ENCODE data around the gene APC. TPM values are rescaled to one million over a fixed set of nuclear protein-coding genes. Genes with fewer than 3 reads are reported as not detected.

APC gene
- total and polyA plus RNA-seq, 4 donors: 4.8 to 36.2 (median 24.4) TPM

DNA sequence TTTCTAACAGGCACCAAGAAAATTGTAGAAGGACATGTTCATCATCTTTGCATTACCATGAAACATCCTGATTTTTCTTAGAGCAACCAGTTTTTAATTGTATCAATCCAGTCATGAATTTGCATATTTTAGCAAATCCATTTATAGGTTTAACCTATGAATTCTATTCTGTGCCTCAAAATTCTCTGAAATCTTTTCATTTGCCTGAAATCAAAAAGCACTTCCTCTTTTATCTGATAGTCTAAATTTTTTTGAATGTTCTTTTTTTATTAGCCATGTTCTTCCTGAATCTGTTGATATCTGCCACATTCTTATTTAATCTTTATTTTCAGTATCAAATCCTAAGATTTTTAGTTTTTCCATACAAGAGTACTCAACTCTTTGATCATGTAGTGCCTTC lies 86.5 kb downstream of the APC start:
- no peak for DNase-seq (ENCODE audit: low spot score)
- H3K9ac ChIP-seq (ENCODE audit: low read depth in 1 of 2, low read length in 2 of 2): no peak overlapping the region
- H3K27ac ChIP-seq (ENCODE audit: low read depth in 1 of 2, low read length in 2 of 2): no peak overlapping the region
- no peaks in the 10 kb centered on the region for H3K9me3 ChIP-seq (ENCODE audit: control insufficient read depth in 4 of 4, low read length in 3 of 4)
- no peaks in the 10 kb centered on the region for H3K4me1 ChIP-seq (ENCODE audit: control insufficient read depth in 4 of 4, insufficient read depth in 4 of 4, low read length in 3 of 4)
- H3K36me3 ChIP-seq (ENCODE audit: control insufficient read depth in 4 of 4, insufficient read depth in 3 of 4, low read depth in 1 of 4, low read length in 3 of 4): peaks cover 0 to 25% (median 16%) of the 10 kb centered on the region in 4 donors
- H3K27me3 ChIP-seq (ENCODE audit: control insufficient read depth in 4 of 4, insufficient read depth in 4 of 4, low read length in 3 of 4): no peaks in the 10 kb centered on the region
- TF ChIP-seq ATF3 (IDR thresholded peaks at IDR 0.05) (no peak), REST (IDR thresholded peaks at IDR 0.05) (no peak), TAF1 (conservative IDR thresholded peaks at IDR 0.05) (no peak), FOXA2 (IDR thresholded peaks at IDR 0.05) (no peak), YY1 (IDR thresholded peaks at IDR 0.05) (no peak), HNF4A (conservative IDR thresholded peaks at IDR 0.05) (no peak), SP1 (IDR thresholded peaks at IDR 0.05) (no peak), EGR1 (IDR thresholded peaks at IDR 0.05; ENCODE audit: low read depth in 2 of 2) (no peak), JUND (IDR thresholded peaks at IDR 0.05) (no peak), RAD21 (IDR thresholded peaks at IDR 0.05) (no peak), CTCF (IDR thresholded peaks at IDR 0.05; ENCODE audit: low read depth, low read length, missing input control) (no peak), RXRA (IDR thresholded peaks at IDR 0.05) (no peak), MAX (IDR thresholded peaks at IDR 0.05) (no peak), ZBTB33 (IDR thresholded peaks at IDR 0.05) (no peak), HNF4G (IDR thresholded peaks at IDR 0.05) (no peak), NR2F2 (IDR thresholded peaks at IDR 0.05) (no peak), GABPA (IDR thresholded peaks at IDR 0.05 in 1 of 2, conservative IDR thresholded peaks at IDR 0.05 in 1 of 2) (no peak)
- H3K4me3 ChIP-seq (ENCODE audit: low read depth in 1 of 3, low read length in 3 of 3): no peak overlapping the region

- peaks cover 7 to 19% (median 12%) of the 10 kb centered on the region in 4 donors for H3K36me3 ChIP-seq (ENCODE audit: control insufficient read depth in 4 of 4, insufficient read depth in 3 of 4, low read depth in 1 of 4, low read length in 3 of 4)
- 96% methylated on average over 2 of the region's 2 CpGs for WGBS
- H3K9ac ChIP-seq (ENCODE audit: low read depth in 1 of 2, low read length in 2 of 2): no peak overlapping the region
- no peak for TF ChIP-seq GABPA (IDR thresholded peaks at IDR 0.05 in 1 of 2, conservative IDR thresholded peaks at IDR 0.05 in 1 of 2)
- TF ChIP-seq MAX (IDR thresholded peaks at IDR 0.05): no peak
- no peak for TF ChIP-seq HNF4A (conservative IDR thresholded peaks at IDR 0.05)
- TF ChIP-seq RAD21 (IDR thresholded peaks at IDR 0.05): no peak
- TF ChIP-seq EGR1 (IDR thresholded peaks at IDR 0.05; ENCODE audit: low read depth in 2 of 2): no peak
- TF ChIP-seq ATF3 (IDR thresholded peaks at IDR 0.05): no peak
- TF ChIP-seq JUND (IDR thresholded peaks at IDR 0.05): no peak
- TF ChIP-seq TAF1 (conservative IDR thresholded peaks at IDR 0.05): no peak
- TF ChIP-seq ZBTB33 (IDR thresholded peaks at IDR 0.05): no peak
- no peak for TF ChIP-seq FOXA2 (IDR thresholded peaks at IDR 0.05)
- no peak for TF ChIP-seq SP1 (IDR thresholded peaks at IDR 0.05)
- no peak for TF ChIP-seq REST (IDR thresholded peaks at IDR 0.05)
Measured at GRCh38 chr5:112830378-112830777, 92.7 kb downstream of the APC start.

More at GRCh38 chr5:112830378-112830777, 92.7 kb downstream of the APC start:
- no peaks in the 10 kb centered on the region for H3K27me3 ChIP-seq (ENCODE audit: control insufficient read depth in 4 of 4, insufficient read depth in 4 of 4, low read length in 3 of 4)
- no peak overlapping the region for H3K4me3 ChIP-seq (ENCODE audit: low read depth in 1 of 3, low read length in 3 of 3)
- no peak overlapping the region for H3K27ac ChIP-seq (ENCODE audit: low read depth in 1 of 2, low read length in 2 of 2)
- H3K4me1 ChIP-seq (ENCODE audit: control insufficient read depth in 4 of 4, insufficient read depth in 4 of 4, low read length in 3 of 4): no peaks in the 10 kb centered on the region
- no peaks in the 10 kb centered on the region for H3K9me3 ChIP-seq (ENCODE audit: control insufficient read depth in 4 of 4, low read length in 3 of 4)
- DNase-seq (ENCODE audit: low spot score): no peak

All from liver (tissue), 9 donors.